HepG2 (cell line): ENCODE measurements around the gene KIRREL2. TPM values are rescaled to one million over a fixed set of nuclear protein-coding genes. Genes with fewer than 3 reads are reported as not detected.

ENCODE experiments used
- ARNT2 ChIP-seq: sonication (generic); formaldehyde crosslinking; IDR thresholded peaks from 2 replicates; pipeline ENCODE4 v1.8.0; 2022; ENCODE audit warnings: mild to moderate bottlenecking, low read depth, missing genetic modification reagents, moderate library complexity
- ATF4 ChIP-seq, 2 experiments: fragments of 450-650 bp in 1 of 2; sonication (generic) in 1 of 2; formaldehyde crosslinking; IDR thresholded peaks; 2 replicates each; pipeline versions ENCODE4 v1.5.0 to v1.8.0; 2020 to 2022; ENCODE audit warnings: mild to moderate bottlenecking in 1 of 2, missing genetic modification reagents in 1 of 2
- HOXA7 ChIP-seq: sonication (generic); formaldehyde crosslinking; IDR thresholded peaks from 2 replicates; pipeline ENCODE4 v1.8.1; 2022; ENCODE audit warnings: mild to moderate bottlenecking, missing genetic modification reagents, moderate library complexity
- RARA ChIP-seq: IDR thresholded peaks from 2 replicates; pipeline ENCODE4 v1.6.1; 2016; ENCODE audit warnings: missing genetic modification reagents, missing compliant biosample characterization
- RBM39 ChIP-seq: fragments of 200-400 bp; formaldehyde crosslinking; IDR thresholded peaks from one replicate; pipeline ENCODE4 v1.6.1; 2018; ENCODE audit warnings: antibody characterized with exemption, mild to moderate bottlenecking, low read depth, low read length; ENCODE audit not compliant: poor library complexity, severe bottlenecking
- SOX5 ChIP-seq: IDR thresholded peaks from 2 replicates; pipeline ENCODE4 v1.6.1; 2016; ENCODE audit warnings: borderline replicate concordance
- SRY ChIP-seq: sonication (generic); formaldehyde crosslinking; IDR thresholded peaks from 2 replicates; pipeline ENCODE4 v1.8.0; 2022; ENCODE audit warnings: mild to moderate bottlenecking, missing genetic modification reagents
- ZNF629 ChIP-seq: sonication (generic); formaldehyde crosslinking; conservative IDR thresholded peaks from 2 replicates; pipeline ENCODE4 v1.5.0; 2020; ENCODE audit warnings: missing genetic modification reagents
- ZNF672 ChIP-seq: sonication (generic); formaldehyde crosslinking; IDR thresholded peaks from 2 replicates; pipeline ENCODE4 v1.8.1; 2022; ENCODE audit warnings: missing genetic modification reagents
- ZNF687 ChIP-seq: sonication (generic); formaldehyde crosslinking; IDR thresholded peaks from 2 replicates; pipeline ENCODE4 v1.5.1; 2020; ENCODE audit warnings: mild to moderate bottlenecking, missing genetic modification reagents, moderate library complexity
- ZNF746 ChIP-seq: sonication (generic); formaldehyde crosslinking; IDR thresholded peaks from 2 replicates; pipeline ENCODE4 v1.8.0; 2022; ENCODE audit warnings: mild to moderate bottlenecking, missing genetic modification reagents
- ZNF777 ChIP-seq: sonication (generic); formaldehyde crosslinking; IDR thresholded peaks from 2 replicates; pipeline ENCODE4 v1.4.0; 2020; ENCODE audit warnings: missing genetic modification reagents
- polyA plus RNA-seq, 8 experiments: library from polyadenylated mRNA; depleted of rRNA in 3 of 8; stranded (reverse) in 7 of 8; unstranded in 1 of 8; fragments of >200 nt; fragmentation: Illumina TruSeq in 4 of 8; extraction: Trizol in 4 of 8; gene quantifications; 2 replicates each; pipeline versions ENCODE4 v1.2.1 to v1.2.3, GENCODE V29; 2011 to 2016; ENCODE audit warnings: low read depth in 4 of 8, missing spikeins in 1 of 8, mixed read lengths in 1 of 8; ENCODE audit not compliant: insufficient read depth in 1 of 8
- total RNA-seq, 5 experiments: library from RNA; depleted of rRNA; stranded (reverse); fragments of >200 nt; fragmentation: Illumina TruSeq; extraction: Trizol; gene quantifications; 2 replicates each; pipeline ENCODE4 v1.2.3, GENCODE V29; 2016; ENCODE audit warnings: low read depth in 1 of 5
- TF ChIP-seq, protein P1 (sequence below), 2 experiments: IDR thresholded peaks; 2 replicates each; pipeline ENCODE4 v1.6.1; 2011 to 2012; ENCODE audit warnings: low read length in 2 of 2, borderline replicate concordance in 1 of 2, low read depth in 1 of 2, mild to moderate bottlenecking in 1 of 2, moderate library complexity in 1 of 2

The KIRREL2 gene
- total and polyA plus RNA-seq, 2 of the 13 experiments (the other 11 are each of a cell fraction or from before 2014, with no cell fraction given): 0.18 to 2.4 TPM

- TF ChIP-seq HOXA7 (0 out of 2 replicates have a peak, but pooled peaks have one; percentile 39), ZNF746 (CRISPR knock-in tag) (0 out of 2 replicates have a peak, but pooled peaks have one; percentile 39), RBM39 (no peak), RARA (CRISPR knock-in tag) (peak; percentile 81), ZNF777 (CRISPR knock-in tag) (peak; percentile 54; the same call in 1 of the 2 replicates), SOX5 (CRISPR knock-in tag) (0 out of 2 replicates have a peak, but pooled peaks have one; percentile 19), ATF4 (CRISPR knock-in tag; IDR thresholded peaks at IDR 0.05) (0 out of 4 replicates have a peak, but pooled peaks of 1 of the 2 experiments have one; percentile 1), SRY (CRISPR knock-in tag) (peak; percentile 49; the same call in 1 of the 2 replicates), ZNF687 (CRISPR knock-in tag) (0 out of 2 replicates have a peak, but pooled peaks have one; percentile 67), ARNT2 (CRISPR knock-in tag) (peak; percentile 70; the same call in 1 of the 2 replicates), ZNF629 (CRISPR knock-in tag) (no peak), ZNF672 (CRISPR knock-in tag) (no peak)
- TF ChIP-seq, protein P1, sequence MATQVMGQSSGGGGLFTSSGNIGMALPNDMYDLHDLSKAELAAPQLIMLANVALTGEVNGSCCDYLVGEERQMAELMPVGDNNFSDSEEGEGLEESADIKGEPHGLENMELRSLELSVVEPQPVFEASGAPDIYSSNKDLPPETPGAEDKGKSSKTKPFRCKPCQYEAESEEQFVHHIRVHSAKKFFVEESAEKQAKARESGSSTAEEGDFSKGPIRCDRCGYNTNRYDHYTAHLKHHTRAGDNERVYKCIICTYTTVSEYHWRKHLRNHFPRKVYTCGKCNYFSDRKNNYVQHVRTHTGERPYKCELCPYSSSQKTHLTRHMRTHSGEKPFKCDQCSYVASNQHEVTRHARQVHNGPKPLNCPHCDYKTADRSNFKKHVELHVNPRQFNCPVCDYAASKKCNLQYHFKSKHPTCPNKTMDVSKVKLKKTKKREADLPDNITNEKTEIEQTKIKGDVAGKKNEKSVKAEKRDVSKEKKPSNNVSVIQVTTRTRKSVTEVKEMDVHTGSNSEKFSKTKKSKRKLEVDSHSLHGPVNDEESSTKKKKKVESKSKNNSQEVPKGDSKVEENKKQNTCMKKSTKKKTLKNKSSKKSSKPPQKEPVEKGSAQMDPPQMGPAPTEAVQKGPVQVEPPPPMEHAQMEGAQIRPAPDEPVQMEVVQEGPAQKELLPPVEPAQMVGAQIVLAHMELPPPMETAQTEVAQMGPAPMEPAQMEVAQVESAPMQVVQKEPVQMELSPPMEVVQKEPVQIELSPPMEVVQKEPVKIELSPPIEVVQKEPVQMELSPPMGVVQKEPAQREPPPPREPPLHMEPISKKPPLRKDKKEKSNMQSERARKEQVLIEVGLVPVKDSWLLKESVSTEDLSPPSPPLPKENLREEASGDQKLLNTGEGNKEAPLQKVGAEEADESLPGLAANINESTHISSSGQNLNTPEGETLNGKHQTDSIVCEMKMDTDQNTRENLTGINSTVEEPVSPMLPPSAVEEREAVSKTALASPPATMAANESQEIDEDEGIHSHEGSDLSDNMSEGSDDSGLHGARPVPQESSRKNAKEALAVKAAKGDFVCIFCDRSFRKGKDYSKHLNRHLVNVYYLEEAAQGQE (IDR thresholded peaks at IDR 0.05; ENCODE audit: borderline replicate concordance in 1 of 2, low read depth in 1 of 2, low read length in 2 of 2): peak; percentile 10 to 74; a peak in 3 of 4 replicates
Measured at GRCh38 chr19:35846038-35846668, 10.6 kb upstream of the KIRREL2 start (continued).
